ENCODE data around the gene CCIN. TPM values are rescaled to one million over a fixed set of nuclear protein-coding genes. Genes with fewer than 3 reads are reported as not detected.
"Not testable (repeated sequence)": the region's sequence is repeated elsewhere in the genome, so short reads cannot be mapped to it uniquely, and the experiment has no call there.

CCIN gene
- total and polyA plus RNA-seq, 12 donors = 0.12 to 0.15 TPM; not detected in 10

GRCh38 chr9:36158122-36158521 lies 11.1 kb upstream of the CCIN start:
- H3K27me3 ChIP-seq = no peaks in the 10 kb centered on the region
- H3K9me3 ChIP-seq = peaks cover 0 to 5% (median 0%) of the 10 kb centered on the region in 11 donors
- WGBS, 2 donors = 69 to 71% methylated on average over 2 of the region's 2 CpGs
- intact Hi-C loops (cut with DNase I) = no loop called here
- ATAC-seq (peak; percentile 22 to 69 (median 48)), DNase-seq (no peak)
- TF ChIP-seq, protein P1, sequence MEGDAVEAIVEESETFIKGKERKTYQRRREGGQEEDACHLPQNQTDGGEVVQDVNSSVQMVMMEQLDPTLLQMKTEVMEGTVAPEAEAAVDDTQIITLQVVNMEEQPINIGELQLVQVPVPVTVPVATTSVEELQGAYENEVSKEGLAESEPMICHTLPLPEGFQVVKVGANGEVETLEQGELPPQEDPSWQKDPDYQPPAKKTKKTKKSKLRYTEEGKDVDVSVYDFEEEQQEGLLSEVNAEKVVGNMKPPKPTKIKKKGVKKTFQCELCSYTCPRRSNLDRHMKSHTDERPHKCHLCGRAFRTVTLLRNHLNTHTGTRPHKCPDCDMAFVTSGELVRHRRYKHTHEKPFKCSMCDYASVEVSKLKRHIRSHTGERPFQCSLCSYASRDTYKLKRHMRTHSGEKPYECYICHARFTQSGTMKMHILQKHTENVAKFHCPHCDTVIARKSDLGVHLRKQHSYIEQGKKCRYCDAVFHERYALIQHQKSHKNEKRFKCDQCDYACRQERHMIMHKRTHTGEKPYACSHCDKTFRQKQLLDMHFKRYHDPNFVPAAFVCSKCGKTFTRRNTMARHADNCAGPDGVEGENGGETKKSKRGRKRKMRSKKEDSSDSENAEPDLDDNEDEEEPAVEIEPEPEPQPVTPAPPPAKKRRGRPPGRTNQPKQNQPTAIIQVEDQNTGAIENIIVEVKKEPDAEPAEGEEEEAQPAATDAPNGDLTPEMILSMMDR (IDR thresholded peaks at IDR 0.05) = no peak
- peaks cover 0 to 41% (median 4%) of the 10 kb centered on the region in 9 donors for H3K36me3 ChIP-seq
- no peak overlapping the region for H3K4me3 ChIP-seq
- H3K4me1 ChIP-seq = peaks cover 2 to 63% (median 28%) of the 10 kb centered on the region in 9 donors
- peak overlapping the region; percentile 21 to 75 (median 67) for H3K27ac ChIP-seq

DNA sequence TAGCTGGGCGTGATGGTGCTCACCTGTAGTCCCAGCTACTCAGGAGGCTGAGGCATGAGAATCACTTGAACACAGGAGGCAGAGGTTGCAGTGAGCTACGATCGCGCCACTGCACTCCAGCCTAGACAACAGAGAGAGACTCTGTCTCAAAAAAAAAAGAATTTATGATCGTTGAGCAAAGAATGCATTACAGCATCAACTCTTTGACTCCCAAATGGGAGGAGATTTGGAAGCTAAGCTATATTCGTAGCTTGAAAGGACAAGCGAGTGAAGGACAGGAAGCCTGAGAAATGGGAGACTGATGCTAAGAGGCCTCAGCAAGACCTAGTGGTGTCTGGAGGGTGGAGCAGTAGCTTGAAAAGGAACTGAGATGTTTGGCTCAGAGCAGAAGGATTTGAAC lies 10.3 kb upstream of the CCIN start:
- WGBS, 2 donors = 73 to 81% methylated on average over 7 of the region's 7 CpGs
- TF ChIP-seq, protein P1 (IDR thresholded peaks at IDR 0.05) = no peak
- no peaks in the 10 kb centered on the region for H3K27me3 ChIP-seq
- no peak for DNase-seq
- H3K4me3 ChIP-seq = no peak overlapping the region
- H3K4me1 ChIP-seq = peaks cover 4 to 63% (median 36%) of the 10 kb centered on the region in 9 donors
- peaks cover 0 to 41% (median 4%) of the 10 kb centered on the region in 9 donors for H3K36me3 ChIP-seq
- H3K27ac ChIP-seq = peak overlapping the region in 9 of 10 donors; percentile 52 to 75 (median 68)
- intact Hi-C loops (cut with DNase I) = no loop called here
- peaks cover 0 to 5% (median 0%) of the 10 kb centered on the region in 11 donors for H3K9me3 ChIP-seq
- ATAC-seq = peak in 7 of 8 donors; percentile 19 to 72 (median 49)

DNA sequence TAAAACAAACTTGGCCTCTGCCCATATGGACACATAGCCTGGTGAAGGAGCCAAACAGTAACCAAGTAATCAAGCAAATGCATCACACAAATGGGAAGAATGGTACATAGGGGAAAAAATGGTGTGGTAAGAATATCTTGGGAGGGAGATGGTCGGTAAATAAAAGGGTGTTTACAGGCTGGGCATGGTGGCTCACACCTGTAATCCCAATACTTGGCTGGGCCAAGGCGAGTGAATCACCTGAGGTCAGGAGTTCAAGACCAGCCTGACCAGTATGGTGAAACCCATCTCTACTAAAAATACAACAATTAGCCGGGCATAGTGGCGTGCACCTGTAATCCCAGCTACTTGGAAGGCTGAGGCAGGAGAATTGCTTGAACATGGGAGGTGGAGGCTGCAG lies 9.7 kb upstream of the CCIN start:
- intact Hi-C loops (cut with DNase I); H3K4me3 ChIP-seq; H3K27me3 ChIP-seq; ATAC-seq; DNase-seq; H3K9me3 ChIP-seq: not testable (repeated sequence)
- Histone ChIP-seq H3K27ac (peak overlapping the region in 9 of 10 donors; percentile 39 to 75 (median 66)), H3K4me1 (peaks cover 4 to 59% (median 31%) of the 10 kb centered on the region in 9 donors), H3K36me3 (peaks cover 0 to 41% (median 4%) of the 10 kb centered on the region in 9 donors)
- 95 to 96% methylated on average over 4 of the region's 4 CpGs for WGBS, 2 donors

GRCh38 chr9:36160126-36160525 lies 9.1 kb upstream of the CCIN start:
- peaks cover 0 to 41% (median 4%) of the 10 kb centered on the region in 9 donors for H3K36me3 ChIP-seq
- H3K27ac ChIP-seq = peak overlapping the region in 2 of 10 donors; percentile 66 to 72

DNA sequence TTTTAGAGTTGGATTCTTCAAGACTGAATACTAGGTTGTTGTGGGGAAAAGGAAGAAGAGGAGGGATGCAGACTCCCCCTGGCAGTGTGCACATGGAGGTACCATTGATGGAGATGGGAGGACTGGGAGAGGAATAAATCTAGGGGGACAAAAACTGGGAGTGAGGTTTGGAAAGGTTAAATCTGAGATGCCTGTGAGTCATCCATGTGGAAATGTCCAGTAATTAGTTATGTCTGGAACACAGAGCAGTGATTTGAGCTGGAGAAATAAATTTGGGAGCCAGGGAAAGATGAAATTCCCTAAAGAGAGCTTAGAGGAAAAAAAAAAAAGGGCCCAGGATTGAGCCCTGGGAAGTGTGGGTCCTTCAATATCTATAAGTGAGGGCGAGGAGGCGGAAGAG lies 8.0 kb upstream of the CCIN start:
- peaks cover 0 to 5% (median 0%) of the 10 kb centered on the region in 11 donors for H3K9me3 ChIP-seq
- intact Hi-C loops (cut with DNase I) = loop anchor here in 2 of 10 donors (10.0 kb wide), 2 partner anchors 146 to 206 kb away; partner anchors contain the start of gene OR2S2 (in 2 of the 2)
- H3K27ac ChIP-seq = peak overlapping the region in 6 of 10 donors; percentile 32 to 90 (median 68)
- H3K4me3 ChIP-seq = no peak overlapping the region
- ATAC-seq = peak in 1 of 8 donors; percentile 14
- H3K4me1 ChIP-seq = peaks cover 7 to 61% (median 27%) of the 10 kb centered on the region in 9 donors
- TF ChIP-seq, protein P1 (IDR thresholded peaks at IDR 0.05) = no peak
- no peak for DNase-seq
- H3K27me3 ChIP-seq = peaks cover 0 to 4% (median 0%) of the 10 kb centered on the region in 7 donors
- peaks cover 0 to 36% (median 4%) of the 10 kb centered on the region in 9 donors for H3K36me3 ChIP-seq
- 85 to 87% methylated on average over 2 of the region's 2 CpGs for WGBS, 2 donors

More at GRCh38 chr9:36160126-36160525, 9.1 kb upstream of the CCIN start:
- not testable (repeated sequence) for ATAC-seq, DNase-seq, H3K4me3 ChIP-seq, H3K9me3 ChIP-seq, H3K27me3 ChIP-seq
- intact Hi-C loops (cut with DNase I) = loop anchor here in 2 of 10 donors (10.0 kb wide), 2 partner anchors 145 to 205 kb away; partner anchors contain the start of gene OR2S2 (in 2 of the 2)
- 87 to 96% methylated on average over 11 of the region's 11 CpGs for WGBS, 2 donors
- H3K4me1 ChIP-seq = peaks cover 4 to 58% (median 27%) of the 10 kb centered on the region in 9 donors

All from heart right ventricle (tissue), 16 donors.